Measurements from ENCODE around the gene NGB.

The NGB gene

GRCh38 chr14:77264466-77265186, 6.4 kb downstream of the NGB start:
- peak; percentile 15 for DNase-seq (ENCODE audit: low spot score)

GRCh38 chr14:77260631-77261030, 10.4 kb downstream of the NGB start:
- no peak for DNase-seq (ENCODE audit: low spot score)

- no peak for DNase-seq (ENCODE audit: low spot score)
These were observed 10.8 kb downstream of the NGB start for GRCh38 chr14:77260199-77260598.

DNA sequence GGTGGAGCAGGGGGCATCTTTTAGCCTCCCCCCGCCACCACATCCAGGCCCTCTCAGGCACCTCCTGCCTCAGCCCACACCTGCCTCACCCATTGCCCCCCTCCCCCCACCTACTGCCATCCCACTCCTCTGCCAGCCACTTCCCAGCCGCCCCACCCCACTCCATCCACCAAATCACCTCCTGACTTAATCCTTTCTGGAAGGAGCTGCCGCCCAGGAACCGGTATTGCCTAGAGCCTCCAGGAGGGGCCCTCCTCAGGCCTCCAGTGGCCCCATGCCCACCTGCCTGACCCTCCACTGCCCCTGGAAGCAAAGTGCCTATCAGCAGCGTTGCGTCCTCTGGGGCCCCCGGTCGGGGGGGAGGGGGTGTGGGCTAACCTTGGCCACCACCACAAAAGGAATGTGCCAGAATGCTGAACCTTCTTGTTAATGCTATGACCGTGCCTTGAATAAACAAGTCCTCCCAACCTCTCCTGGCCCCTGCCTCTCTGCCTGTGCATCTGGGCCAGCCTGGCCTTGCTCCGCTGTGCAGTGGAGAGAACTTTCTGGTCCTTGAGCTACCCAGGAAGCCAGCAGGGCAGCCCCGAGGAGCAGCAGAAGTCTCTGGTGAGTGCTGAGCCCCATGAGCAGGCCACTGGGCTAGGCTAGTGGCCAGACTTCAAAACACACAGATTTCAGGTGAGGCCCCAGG, 11.8 kb downstream of the NGB start:
- no peak for DNase-seq (ENCODE audit: low spot score)

DNA sequence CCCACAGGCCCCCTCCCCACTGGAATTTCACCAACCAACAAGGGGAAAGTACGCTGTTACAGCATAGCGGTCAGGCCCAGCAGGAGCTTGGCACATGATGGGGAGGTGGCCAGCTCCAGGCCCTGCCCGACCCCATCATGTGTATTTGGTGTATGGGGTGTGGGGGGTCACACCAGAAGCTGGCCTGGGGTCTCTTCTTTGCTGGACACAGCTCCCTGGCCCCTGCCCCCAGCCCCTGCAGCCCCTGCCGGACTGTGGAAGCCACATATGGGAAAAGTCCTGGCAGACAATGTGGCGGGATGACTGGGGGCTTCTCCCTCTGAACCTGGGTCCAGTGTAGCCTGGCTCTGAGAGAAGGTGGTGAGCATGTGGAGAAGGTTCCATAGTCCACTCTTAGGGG, 12.4 kb downstream of the NGB start:
- no peak for DNase-seq (ENCODE audit: low spot score)

- DNase-seq (ENCODE audit: low spot score): no peak
These were observed 13.3 kb downstream of the NGB start for GRCh38 chr14:77257700-77258099.

- no peak for DNase-seq (ENCODE audit: low spot score)
These were observed 14.3 kb downstream of the NGB start for GRCh38 chr14:77256694-77257093.

- no peak for DNase-seq (ENCODE audit: low spot score)
These were observed 17.4 kb downstream of the NGB start for GRCh38 chr14:77253333-77254190.

GRCh38 chr14:77251870-77252269, 19.1 kb downstream of the NGB start:
- DNase-seq (ENCODE audit: low spot score): no peak

- DNase-seq (ENCODE audit: low spot score): no peak
These were observed 20.1 kb downstream of the NGB start for GRCh38 chr14:77250927-77251326.

DNA sequence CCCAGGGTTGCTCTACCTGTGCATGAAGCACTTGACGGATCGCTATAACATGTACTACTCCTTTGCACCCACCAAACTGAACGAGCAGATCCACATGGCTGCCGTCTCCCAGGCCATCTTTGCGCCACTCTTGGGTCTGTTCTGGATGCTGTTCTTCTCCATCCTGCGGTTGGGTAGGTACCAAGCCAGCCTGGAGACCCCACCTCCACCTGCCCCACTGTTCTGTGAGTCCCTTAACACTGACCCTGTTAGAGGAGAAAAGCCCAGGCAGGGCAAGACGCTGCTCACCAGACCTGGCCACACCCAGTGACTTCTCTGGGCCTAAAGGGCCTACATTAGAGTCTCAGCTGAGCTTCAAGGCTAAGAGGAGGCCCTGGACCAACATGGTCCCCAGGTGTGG, 21.7 kb downstream of the NGB start:
- no peak for DNase-seq (ENCODE audit: low spot score)

DNA sequence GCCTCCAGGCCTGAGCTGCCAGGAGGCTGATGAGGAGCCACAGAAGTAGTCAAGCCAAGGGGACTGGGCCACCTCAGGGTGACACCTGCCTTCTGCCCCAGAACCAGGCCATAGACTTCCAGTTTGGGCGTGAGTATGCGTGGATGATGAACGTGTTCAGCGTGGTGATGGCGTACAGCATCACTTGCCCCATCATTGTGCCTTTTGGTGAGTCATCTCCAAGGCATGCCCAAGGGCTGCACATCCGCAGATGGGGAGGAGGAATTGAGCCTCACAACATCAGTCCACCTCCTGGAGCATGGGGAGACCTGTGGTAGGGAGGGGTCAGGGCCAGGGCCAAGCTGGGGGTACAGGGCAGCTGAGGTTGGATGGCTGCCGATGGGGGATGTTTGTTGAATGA, 22.3 kb downstream of the NGB start:
- no peak for DNase-seq (ENCODE audit: low spot score)

- no peak for DNase-seq (ENCODE audit: low spot score)
These were observed 24.2 kb downstream of the NGB start for GRCh38 chr14:77246784-77247183.

DNA sequence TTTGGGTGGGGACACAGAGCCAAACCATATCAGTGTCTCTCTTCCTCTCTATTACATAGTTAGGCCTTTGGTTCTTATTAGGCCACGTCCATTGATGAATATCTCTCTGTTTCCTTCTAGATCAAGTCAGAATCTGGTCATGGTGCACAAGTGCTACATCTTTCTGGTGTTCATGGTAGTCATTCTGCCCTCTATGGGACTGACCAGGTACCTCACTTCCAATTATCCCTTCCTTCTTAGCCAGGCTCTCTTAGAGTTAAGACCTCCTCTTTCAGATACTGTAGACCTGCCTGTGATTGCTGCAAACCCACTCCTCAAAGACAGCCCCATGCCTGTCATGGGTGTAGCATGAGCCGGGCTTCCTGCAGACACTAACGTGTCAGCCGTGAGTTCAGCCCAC, 25.2 kb downstream of the NGB start:
- no peak for DNase-seq (ENCODE audit: low spot score)

DNA sequence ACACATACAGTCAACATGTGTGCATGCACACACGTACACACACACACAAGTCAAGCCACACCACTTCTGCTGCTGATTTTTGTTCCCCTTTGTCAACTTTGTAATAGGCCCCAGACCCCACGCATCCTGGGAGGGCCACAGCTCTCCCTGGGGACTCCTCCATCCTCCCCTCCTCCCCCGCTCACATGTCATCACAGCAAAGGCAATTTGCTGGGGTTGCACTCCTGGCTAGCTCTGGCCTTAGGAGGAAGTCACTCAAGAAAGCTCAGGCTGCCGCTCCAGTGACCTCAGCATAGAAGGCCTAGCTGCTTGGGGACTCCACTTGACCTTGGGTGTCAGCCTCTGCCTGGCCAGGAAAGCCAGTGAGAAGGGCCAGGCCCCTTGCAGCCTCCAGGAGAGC, 27.2 kb downstream of the NGB start:
- DNase-seq (ENCODE audit: low spot score): no peak

- no peak for DNase-seq (ENCODE audit: low spot score)
These were observed 28.3 kb downstream of the NGB start for GRCh38 chr14:77242752-77243151.

DNA sequence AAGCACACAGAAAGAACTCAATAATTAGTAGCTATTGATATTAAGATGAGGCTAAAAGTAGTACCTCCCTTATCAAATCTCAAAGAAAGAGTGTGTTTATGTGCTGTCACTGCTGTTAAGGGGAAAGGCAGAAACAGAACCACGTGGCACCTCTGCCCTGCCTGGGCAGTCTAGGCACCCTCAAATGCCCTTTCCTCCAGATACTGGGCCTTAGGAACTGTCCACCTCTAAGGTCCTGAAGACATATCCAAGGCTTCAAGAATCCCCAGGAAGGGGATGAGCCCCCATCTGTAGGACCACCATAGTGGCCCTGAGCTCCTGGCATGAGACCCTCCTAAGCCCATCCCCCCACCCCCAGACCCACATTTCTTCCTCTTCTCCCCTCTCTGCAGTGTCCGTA, 29.1 kb downstream of the NGB start:
- no peak for DNase-seq (ENCODE audit: low spot score)

- DNase-seq (ENCODE audit: low spot score): no peak
These were observed 30.6 kb downstream of the NGB start for GRCh38 chr14:77240336-77240915.

DNA sequence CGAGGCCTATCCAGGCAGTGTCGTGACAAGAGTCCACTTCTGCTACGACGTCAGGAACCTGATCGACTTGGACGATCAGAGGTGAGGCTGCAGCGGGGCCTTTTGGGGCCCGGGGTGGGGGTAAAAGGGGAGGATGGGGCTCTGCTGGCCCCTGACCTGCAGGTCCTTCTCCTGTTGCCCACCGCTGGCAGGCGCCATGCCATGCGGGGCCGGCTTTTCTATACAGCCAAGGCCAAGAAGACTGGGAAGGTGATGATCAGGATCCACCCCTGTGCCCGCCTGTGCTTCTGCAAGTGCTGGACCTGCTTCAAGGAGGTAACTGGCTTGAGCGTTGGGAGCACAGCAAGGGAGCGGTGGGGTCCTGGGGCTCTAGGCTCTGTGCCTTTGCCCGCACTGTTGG, 31.6 kb downstream of the NGB start:
- DNase-seq (ENCODE audit: low spot score): no peak

DNA sequence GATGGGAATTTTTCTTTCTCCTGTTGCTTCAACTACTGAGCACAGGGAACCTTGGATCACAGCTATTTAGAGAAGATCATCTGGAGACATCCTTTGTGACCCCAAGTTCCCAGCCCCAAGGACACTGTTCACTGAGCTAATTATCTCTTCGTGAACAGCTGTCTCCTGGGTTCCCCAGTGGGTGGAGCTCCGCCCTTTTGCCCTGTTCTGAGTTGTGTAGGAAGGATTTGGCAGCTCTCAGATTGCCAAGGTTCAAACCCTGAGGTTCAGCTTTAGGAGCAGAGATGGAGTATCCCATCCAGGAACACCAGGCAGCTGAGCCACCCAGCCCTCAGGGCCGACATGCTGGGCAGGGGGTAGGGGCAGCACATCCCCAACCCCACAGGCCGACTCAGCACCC, 32.0 kb downstream of the NGB start:
- no peak for DNase-seq (ENCODE audit: low spot score)

- DNase-seq (ENCODE audit: low spot score): no peak
These were observed 32.6 kb downstream of the NGB start for GRCh38 chr14:77238356-77238755.

GRCh38 chr14:77236814-77237213, 34.2 kb downstream of the NGB start:
- no peak for DNase-seq (ENCODE audit: low spot score)

DNA sequence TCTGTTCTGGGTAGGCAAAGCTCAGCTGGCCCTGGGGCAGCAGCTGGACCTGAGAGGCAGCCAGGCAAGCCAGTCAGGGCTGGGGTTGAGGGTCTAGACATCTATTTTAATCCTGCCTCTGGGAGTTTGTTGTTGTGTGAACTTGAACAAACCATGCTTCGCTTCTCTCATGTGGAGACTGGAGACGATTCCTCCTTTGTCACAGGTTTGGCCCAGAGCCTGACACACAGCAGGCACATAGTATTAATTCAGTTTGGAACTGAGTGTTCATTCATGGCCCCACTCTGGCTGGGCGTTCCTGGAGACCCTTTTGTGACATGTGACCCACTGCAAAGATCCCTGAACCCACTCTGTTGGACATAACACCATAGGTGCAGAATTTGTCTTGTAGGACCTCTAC, 39.3 kb downstream of the NGB start:
- DNase-seq (ENCODE audit: low spot score): no peak

All from ecto neural progenitor cell (in vitro differentiated cells).